ENCODE results near the gene SLC12A6. TPM values are rescaled to one million over a fixed set of nuclear protein-coding genes. Genes with fewer than 3 reads are reported as not detected.

Gene SLC12A6
- total RNA-seq, 1 experiment from 2014 or later = 19.5 TPM

- POLR2A ChIA-PET = no interaction called here
- no TSS peak for BruUV-seq (replicated peaks)
- Histone ChIP-seq H3K4me1 (ENCODE audit: control insufficient read depth, insufficient read depth, low read length) (no peaks in the 10 kb centered on the region), H3K27me3 (ENCODE audit: control insufficient read depth, insufficient read depth, low read length) (no peaks in the 10 kb centered on the region), H3K27ac (ENCODE audit: low read length) (no peak overlapping the region), H3K9me3 (ENCODE audit: control insufficient read depth, insufficient read depth, low read depth, low read length) (no peaks in the 10 kb centered on the region), H3K36me3 (ENCODE audit: control insufficient read depth, insufficient read depth, low read length) (no peaks in the 10 kb centered on the region), H3K4me3 (ENCODE audit: low read depth in 2 of 2, low read length in 2 of 2) (no peak overlapping the region)
- CTCF ChIA-PET = no interaction called here
- no peak for DNase-seq (ENCODE audit: low read depth, low spot score)
- in situ Hi-C loops (cut with HindIII; ENCODE audit: low pct_unique_long_range_greater_than_20kb, low sequenced_read_pairs) = no loop called here
- TF ChIP-seq CTCF (IDR thresholded peaks at IDR 0.05) = no peak
- TF ChIP-seq SIN3A (IDR thresholded peaks at IDR 0.05; ENCODE audit: borderline replicate concordance, insufficient read depth, low read depth, low read length) = no peak
- TF ChIP-seq POLR2AphosphoS5 (IDR thresholded peaks at IDR 0.05; ENCODE audit: low read depth, low read length) = no peak
- no peak for TF ChIP-seq TCF7L2 (IDR thresholded peaks at IDR 0.05; ENCODE audit: low read depth, low read length)
- no peak for TF ChIP-seq REST (IDR thresholded peaks at IDR 0.05; ENCODE audit: insufficient read depth in 1 of 2, low read depth in 2 of 2, low read length in 1 of 2)
- no peak for ATAC-seq
- intact Hi-C loops (cut with micrococcal nuclease; ENCODE audit: unreplicated experiment) = no loop called here
Observed at GRCh38 chr15:34297059-34297458, 40.5 kb downstream of the SLC12A6 start.

GRCh38 chr15:34292621-34293020 is 45.0 kb downstream of the SLC12A6 start:
- Histone ChIP-seq H3K4me3 (ENCODE audit: low read depth in 2 of 2, low read length in 2 of 2) (no peak overlapping the region), H3K27ac (ENCODE audit: low read length) (no peak overlapping the region), H3K9me3 (ENCODE audit: control insufficient read depth, insufficient read depth, low read depth, low read length) (no peaks in the 10 kb centered on the region), H3K36me3 (ENCODE audit: control insufficient read depth, insufficient read depth, low read length) (no peaks in the 10 kb centered on the region), H3K27me3 (ENCODE audit: control insufficient read depth, insufficient read depth, low read length) (no peaks in the 10 kb centered on the region), H3K4me1 (ENCODE audit: control insufficient read depth, insufficient read depth, low read length) (no peaks in the 10 kb centered on the region)
- POLR2A ChIA-PET = no interaction called here
- ATAC-seq (no peak), DNase-seq (ENCODE audit: low read depth, low spot score) (no peak)
- in situ Hi-C loops (cut with HindIII; ENCODE audit: low pct_unique_long_range_greater_than_20kb, low sequenced_read_pairs) = no loop called here
- intact Hi-C loops (cut with micrococcal nuclease; ENCODE audit: unreplicated experiment) = no loop called here
- TF ChIP-seq REST (IDR thresholded peaks at IDR 0.05; ENCODE audit: insufficient read depth in 1 of 2, low read depth in 2 of 2, low read length in 1 of 2) = no peak
- TF ChIP-seq CTCF (IDR thresholded peaks at IDR 0.05) = no peak
- TF ChIP-seq TCF7L2 (IDR thresholded peaks at IDR 0.05; ENCODE audit: low read depth, low read length) = no peak
- TF ChIP-seq POLR2AphosphoS5 (IDR thresholded peaks at IDR 0.05; ENCODE audit: low read depth, low read length) = no peak
- no peak for TF ChIP-seq SIN3A (IDR thresholded peaks at IDR 0.05; ENCODE audit: borderline replicate concordance, insufficient read depth, low read depth, low read length)
- BruUV-seq (replicated peaks) = no TSS peak
- CTCF ChIA-PET = interaction anchor here (0.6 kb wide), 1 partner anchor 625 kb away, joined by 4 read pairs; no protein-coding TSS in a partner anchor

Data from Panc1 (cell line).